Measurements from ENCODE around the gene CTSC. TPM values are rescaled to one million over a fixed set of nuclear protein-coding genes. Genes with fewer than 3 reads are reported as not detected.

CTSC gene
- total RNA-seq, 1 experiment from 2014 or later, result 3.6 TPM

GRCh38 chr11:88301488-88302140, 35.9 kb downstream of the CTSC start:
- Histone ChIP-seq H3K27me3 (replicated peaks) (no peaks in the 10 kb centered on the region), H3K4me3 (no peak overlapping the region), H3K4me1 (replicated peaks) (no peaks in the 10 kb centered on the region), H3K27ac (no peak overlapping the region), H3K9me3 (replicated peaks) (no peaks in the 10 kb centered on the region), H3K36me3 (no peaks in the 10 kb centered on the region)
- no peak for DNase-seq (ENCODE audit: low read depth in 1 of 2, low spot score in 2 of 2)

GRCh38 chr11:88300888-88301487, 36.5 kb downstream of the CTSC start:
- Histone ChIP-seq H3K27ac (no peak overlapping the region), H3K9me3 (replicated peaks) (no peaks in the 10 kb centered on the region), H3K4me3 (no peak overlapping the region), H3K4me1 (replicated peaks) (no peaks in the 10 kb centered on the region), H3K27me3 (replicated peaks) (no peaks in the 10 kb centered on the region), H3K36me3 (no peaks in the 10 kb centered on the region)
- no peak for DNase-seq (ENCODE audit: low read depth in 1 of 2, low spot score in 2 of 2)

- H3K27me3 ChIP-seq (replicated peaks), result no peaks in the 10 kb centered on the region
- no peak overlapping the region for H3K27ac ChIP-seq
- H3K9me3 ChIP-seq (replicated peaks), result no peaks in the 10 kb centered on the region
- no peak for DNase-seq (ENCODE audit: low read depth in 1 of 2, low spot score in 2 of 2)
- no peak overlapping the region for H3K4me3 ChIP-seq
- no peaks in the 10 kb centered on the region for H3K4me1 ChIP-seq (replicated peaks)
- no peaks in the 10 kb centered on the region for H3K36me3 ChIP-seq
These were observed 39.7 kb downstream of the CTSC start for GRCh38 chr11:88297863-88298262.

- no peak for DNase-seq (ENCODE audit: low read depth in 1 of 2, low spot score in 2 of 2)
- Histone ChIP-seq H3K27ac (no peak overlapping the region), H3K27me3 (replicated peaks) (no peaks in the 10 kb centered on the region), H3K36me3 (no peaks in the 10 kb centered on the region), H3K4me3 (no peak overlapping the region), H3K9me3 (replicated peaks) (no peaks in the 10 kb centered on the region), H3K4me1 (replicated peaks) (no peaks in the 10 kb centered on the region)
These were observed 40.1 kb downstream of the CTSC start for GRCh38 chr11:88297421-88297820.

GRCh38 chr11:88295028-88295427, 42.5 kb downstream of the CTSC start:
- DNase-seq (ENCODE audit: low read depth in 1 of 2, low spot score in 2 of 2), result no peak
- Histone ChIP-seq H3K4me1 (replicated peaks) (no peaks in the 10 kb centered on the region), H3K36me3 (no peaks in the 10 kb centered on the region), H3K27ac (no peak overlapping the region), H3K4me3 (no peak overlapping the region), H3K9me3 (replicated peaks) (no peaks in the 10 kb centered on the region), H3K27me3 (replicated peaks) (no peaks in the 10 kb centered on the region)

- no peaks in the 10 kb centered on the region for H3K36me3 ChIP-seq
- no peak overlapping the region for H3K4me3 ChIP-seq
- DNase-seq (ENCODE audit: low read depth in 1 of 2, low spot score in 2 of 2), result no peak
- no peaks in the 10 kb centered on the region for H3K9me3 ChIP-seq (replicated peaks)
- no peaks in the 10 kb centered on the region for H3K4me1 ChIP-seq (replicated peaks)
- no peaks in the 10 kb centered on the region for H3K27me3 ChIP-seq (replicated peaks)
- H3K27ac ChIP-seq, result no peak overlapping the region
These were observed 43.6 kb downstream of the CTSC start for GRCh38 chr11:88293931-88294330.

GRCh38 chr11:88292171-88292843, 45.2 kb downstream of the CTSC start:
- H3K27me3 ChIP-seq (replicated peaks), result no peaks in the 10 kb centered on the region
- DNase-seq (ENCODE audit: low read depth in 1 of 2, low spot score in 2 of 2), result no peak
- H3K9me3 ChIP-seq (replicated peaks), result no peaks in the 10 kb centered on the region
- no peak overlapping the region for H3K4me3 ChIP-seq
- no peaks in the 10 kb centered on the region for H3K36me3 ChIP-seq
- H3K27ac ChIP-seq, result no peak overlapping the region
- no peaks in the 10 kb centered on the region for H3K4me1 ChIP-seq (replicated peaks)

GRCh38 chr11:88288560-88288959, 49.0 kb downstream of the CTSC start:
- H3K9me3 ChIP-seq (replicated peaks), result no peaks in the 10 kb centered on the region
- H3K27me3 ChIP-seq (replicated peaks), result no peaks in the 10 kb centered on the region
- no peak overlapping the region for H3K27ac ChIP-seq
- no peaks in the 10 kb centered on the region for H3K4me1 ChIP-seq (replicated peaks)
- no peak overlapping the region for H3K4me3 ChIP-seq
- H3K36me3 ChIP-seq, result no peaks in the 10 kb centered on the region
- DNase-seq (ENCODE audit: low read depth in 1 of 2, low spot score in 2 of 2), result no peak

GRCh38 chr11:88284336-88285050, 53.0 kb downstream of the CTSC start:
- Histone ChIP-seq H3K36me3 (no peaks in the 10 kb centered on the region), H3K4me1 (replicated peaks) (no peaks in the 10 kb centered on the region), H3K4me3 (no peak overlapping the region), H3K27me3 (replicated peaks) (no peaks in the 10 kb centered on the region), H3K9me3 (replicated peaks) (no peaks in the 10 kb centered on the region), H3K27ac (no peak overlapping the region)
- no peak for DNase-seq (ENCODE audit: low read depth in 1 of 2, low spot score in 2 of 2)

- H3K4me1 ChIP-seq (replicated peaks), result no peaks in the 10 kb centered on the region
- no peaks in the 10 kb centered on the region for H3K9me3 ChIP-seq (replicated peaks)
- H3K4me3 ChIP-seq, result no peak overlapping the region
- H3K27me3 ChIP-seq (replicated peaks), result no peaks in the 10 kb centered on the region
- no peak for DNase-seq (ENCODE audit: low read depth in 1 of 2, low spot score in 2 of 2)
- H3K36me3 ChIP-seq, result no peaks in the 10 kb centered on the region
- H3K27ac ChIP-seq, result no peak overlapping the region
These were observed 54.6 kb downstream of the CTSC start for GRCh38 chr11:88282747-88283515.

GRCh38 chr11:88281317-88281712, 56.2 kb downstream of the CTSC start:
- Histone ChIP-seq H3K36me3 (no peaks in the 10 kb centered on the region), H3K9me3 (replicated peaks) (no peaks in the 10 kb centered on the region), H3K4me3 (no peak overlapping the region), H3K4me1 (replicated peaks) (no peaks in the 10 kb centered on the region), H3K27ac (no peak overlapping the region), H3K27me3 (replicated peaks) (no peaks in the 10 kb centered on the region)
- no peak for DNase-seq (ENCODE audit: low read depth in 1 of 2, low spot score in 2 of 2)

GRCh38 chr11:88280673-88281316, 56.7 kb downstream of the CTSC start:
- Histone ChIP-seq H3K36me3 (no peaks in the 10 kb centered on the region), H3K4me1 (replicated peaks) (no peaks in the 10 kb centered on the region), H3K9me3 (replicated peaks) (no peaks in the 10 kb centered on the region), H3K4me3 (no peak overlapping the region), H3K27ac (no peak overlapping the region), H3K27me3 (replicated peaks) (no peaks in the 10 kb centered on the region)
- DNase-seq (ENCODE audit: low read depth in 1 of 2, low spot score in 2 of 2), result no peak

- no peak overlapping the region for H3K27ac ChIP-seq
- H3K4me3 ChIP-seq, result no peak overlapping the region
- no peaks in the 10 kb centered on the region for H3K36me3 ChIP-seq
- H3K9me3 ChIP-seq (replicated peaks), result no peaks in the 10 kb centered on the region
- no peaks in the 10 kb centered on the region for H3K27me3 ChIP-seq (replicated peaks)
- no peaks in the 10 kb centered on the region for H3K4me1 ChIP-seq (replicated peaks)
- DNase-seq (ENCODE audit: low read depth in 1 of 2, low spot score in 2 of 2), result no peak
These were observed 60.1 kb downstream of the CTSC start for GRCh38 chr11:88277349-88277915.

Measured in SJSA1 (cell line).